Measurements from ENCODE around the gene MIGA2.

DNA sequence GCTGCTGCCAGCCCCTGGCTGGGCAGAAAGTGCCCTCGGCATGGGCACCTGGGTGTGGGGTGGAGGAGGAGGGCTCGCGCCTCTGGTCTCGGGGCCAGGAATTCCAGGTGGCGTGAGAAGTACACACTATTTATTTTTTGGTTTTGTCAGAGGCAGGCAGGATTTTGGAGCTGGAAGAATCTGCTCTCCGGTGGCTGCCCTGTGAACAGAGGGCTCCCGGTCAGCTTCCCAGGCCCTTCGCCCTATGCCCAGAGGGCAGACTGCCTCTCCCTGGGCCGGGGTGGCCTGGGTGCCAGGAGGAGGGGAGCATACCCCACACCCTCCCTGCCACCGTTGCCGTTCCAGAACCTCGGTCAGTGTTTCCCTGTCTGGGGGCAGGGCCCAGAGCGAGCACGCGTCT is 52.8 kb downstream of the MIGA2 start:
- TF ChIP-seq, protein P1, sequence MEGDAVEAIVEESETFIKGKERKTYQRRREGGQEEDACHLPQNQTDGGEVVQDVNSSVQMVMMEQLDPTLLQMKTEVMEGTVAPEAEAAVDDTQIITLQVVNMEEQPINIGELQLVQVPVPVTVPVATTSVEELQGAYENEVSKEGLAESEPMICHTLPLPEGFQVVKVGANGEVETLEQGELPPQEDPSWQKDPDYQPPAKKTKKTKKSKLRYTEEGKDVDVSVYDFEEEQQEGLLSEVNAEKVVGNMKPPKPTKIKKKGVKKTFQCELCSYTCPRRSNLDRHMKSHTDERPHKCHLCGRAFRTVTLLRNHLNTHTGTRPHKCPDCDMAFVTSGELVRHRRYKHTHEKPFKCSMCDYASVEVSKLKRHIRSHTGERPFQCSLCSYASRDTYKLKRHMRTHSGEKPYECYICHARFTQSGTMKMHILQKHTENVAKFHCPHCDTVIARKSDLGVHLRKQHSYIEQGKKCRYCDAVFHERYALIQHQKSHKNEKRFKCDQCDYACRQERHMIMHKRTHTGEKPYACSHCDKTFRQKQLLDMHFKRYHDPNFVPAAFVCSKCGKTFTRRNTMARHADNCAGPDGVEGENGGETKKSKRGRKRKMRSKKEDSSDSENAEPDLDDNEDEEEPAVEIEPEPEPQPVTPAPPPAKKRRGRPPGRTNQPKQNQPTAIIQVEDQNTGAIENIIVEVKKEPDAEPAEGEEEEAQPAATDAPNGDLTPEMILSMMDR (IDR thresholded peaks at IDR 0.05; ENCODE audit: insufficient read depth, low read length): no peak
- no peak for TF ChIP-seq POLR2AphosphoS5 (IDR thresholded peaks at IDR 0.05; ENCODE audit: low read depth)

Data from HL-60 (cell line).